ENCODE data around the gene KCNQ1OT1.
A peak's percentile ranks its signal among the peaks of the same experiment; 100 is the strongest.

Gene KCNQ1OT1

DNA sequence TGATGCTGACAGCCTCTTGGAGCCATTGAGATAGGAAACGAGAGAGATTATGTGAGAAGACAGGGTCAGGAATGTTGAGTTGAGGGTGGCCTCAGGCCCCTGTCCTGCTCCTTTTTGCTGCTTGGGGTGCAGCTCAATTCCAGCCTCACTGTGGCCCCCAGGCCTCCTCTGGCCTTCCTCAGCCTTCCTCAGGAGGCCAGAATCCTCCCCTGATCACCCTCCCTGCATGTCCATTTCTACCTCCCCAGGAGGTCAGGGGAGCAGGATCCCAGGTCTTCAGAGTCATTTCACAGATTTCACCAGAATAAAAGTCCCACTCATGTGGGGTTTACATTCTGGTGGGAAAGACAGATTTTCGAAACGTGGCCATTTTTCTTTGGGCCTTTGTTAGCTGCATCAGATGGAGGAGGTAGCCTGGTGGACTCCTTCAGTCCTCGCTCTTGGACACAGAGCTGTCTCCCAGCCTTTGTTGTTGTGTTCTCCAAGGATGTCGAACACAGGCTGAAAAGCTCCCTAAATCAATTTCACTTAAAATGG lies 2.2 kb upstream of the KCNQ1OT1 start:
- no peak for DNase-seq (ENCODE audit: low spot score)

DNA sequence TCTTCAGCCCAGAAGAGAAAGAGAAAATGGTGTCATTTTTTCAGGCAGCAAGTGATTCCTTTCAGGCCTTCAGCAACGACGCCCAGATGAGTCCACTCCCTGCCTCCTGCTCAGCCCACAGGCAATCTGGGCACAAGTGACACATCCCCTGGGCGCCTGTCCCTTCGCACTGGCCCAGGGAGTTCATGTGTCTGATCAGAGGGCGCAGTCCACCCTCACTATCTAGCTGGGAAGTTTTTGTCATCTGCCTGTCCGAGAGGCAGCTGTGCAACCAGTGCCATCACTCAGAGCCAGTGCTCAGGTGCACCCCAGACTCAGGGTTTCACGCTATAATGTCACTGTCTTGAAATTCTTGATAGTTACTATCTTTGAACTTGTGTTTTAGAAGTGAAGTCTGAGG lies 1.4 kb upstream of the KCNQ1OT1 start:
- no peak for DNase-seq (ENCODE audit: low spot score)

DNA sequence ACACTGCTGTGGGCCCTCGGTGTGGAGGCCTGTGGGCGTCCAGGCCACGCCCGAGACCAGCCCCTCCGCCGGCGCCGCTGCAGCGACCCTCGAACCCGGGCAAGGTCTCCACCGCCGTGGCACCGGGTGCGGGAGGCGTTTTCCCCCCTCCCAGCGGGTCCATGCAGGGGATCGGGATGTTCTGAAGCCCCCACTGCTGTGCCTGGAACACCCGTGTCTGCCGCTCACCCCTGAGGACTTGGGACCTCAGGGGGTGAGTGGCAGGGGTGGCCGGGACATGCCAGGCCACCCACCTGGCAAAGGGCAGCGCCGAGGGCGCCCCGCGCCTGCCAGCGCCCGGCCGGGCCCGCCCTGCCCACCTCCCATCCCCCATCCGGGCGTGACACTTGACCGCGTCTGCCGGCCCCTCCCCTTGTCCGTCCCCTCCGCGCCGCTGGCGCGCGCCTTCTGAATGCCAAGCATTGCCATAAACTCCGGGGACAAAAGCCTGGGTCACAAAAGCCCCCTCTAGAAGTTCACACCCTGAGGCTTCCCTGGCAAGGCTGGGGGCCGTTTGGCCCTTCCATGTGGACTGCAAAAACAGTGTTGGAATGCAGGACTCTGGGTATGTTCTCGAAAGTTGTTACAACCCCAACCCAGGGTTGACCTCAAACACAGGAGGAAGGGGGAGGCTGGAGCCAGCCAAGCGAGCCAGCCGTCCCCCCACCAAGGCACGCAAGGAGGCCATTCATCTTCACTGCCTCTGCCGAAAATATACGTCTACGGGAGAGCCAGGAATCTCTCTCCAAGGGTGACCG lies 819 bp upstream of the KCNQ1OT1 start:
- DNase-seq (ENCODE audit: low spot score), result peak; percentile 42

DNA sequence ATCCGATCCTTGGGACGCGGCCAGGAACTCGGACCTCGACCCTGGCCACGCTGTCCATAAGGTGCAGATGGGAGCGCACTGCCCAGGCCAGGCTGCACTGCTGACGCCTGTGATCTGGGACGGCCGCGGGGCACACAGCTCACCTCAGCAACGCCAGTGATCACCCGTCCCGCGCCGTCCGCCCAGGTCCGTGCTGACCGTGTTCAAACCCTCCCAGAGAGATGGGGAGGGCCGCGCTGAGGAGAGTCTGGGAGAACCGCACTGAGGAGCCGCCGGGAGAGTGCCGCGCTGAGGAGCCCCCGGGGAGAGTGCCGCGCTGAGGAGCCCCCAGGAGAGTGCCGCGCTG lies 636 bp downstream of the KCNQ1OT1 start:
- DNase-seq (ENCODE audit: low spot score), result peak; percentile 30

DNA sequence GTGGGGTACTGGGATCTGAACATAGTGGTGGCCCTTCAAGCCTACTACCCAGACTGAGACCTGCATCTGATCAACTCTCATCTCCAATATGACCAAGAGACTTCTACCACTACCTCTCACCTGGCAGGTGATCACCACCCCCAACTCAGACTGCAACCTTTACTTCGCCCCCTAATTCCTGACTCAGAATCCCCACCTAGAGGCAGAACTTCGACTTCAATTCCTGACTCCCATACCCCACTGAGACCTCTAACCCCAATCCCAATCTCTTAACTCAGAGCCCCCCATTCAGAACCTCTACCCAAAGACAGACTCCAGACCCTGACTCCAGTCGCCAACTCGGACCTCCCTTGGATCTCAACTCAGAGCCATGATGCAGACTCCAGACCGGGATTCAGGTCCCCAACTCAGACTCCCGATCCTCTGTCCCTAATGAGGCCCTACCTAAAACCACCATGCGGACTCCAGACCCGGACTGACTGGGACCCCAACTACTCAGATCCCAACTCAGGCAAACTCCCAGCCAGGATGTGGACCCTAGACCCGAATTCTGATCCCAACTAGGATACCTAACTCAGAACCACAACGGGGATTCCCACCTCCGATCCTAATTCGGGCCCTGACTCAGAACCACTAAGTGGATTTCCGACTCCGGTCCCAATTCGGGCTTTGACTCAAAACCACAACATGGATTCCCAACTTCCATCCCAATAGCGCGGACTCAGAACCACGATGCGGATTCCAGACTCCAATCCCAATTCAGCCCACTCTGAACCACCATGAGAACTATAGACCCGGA lies 1.2 kb downstream of the KCNQ1OT1 start:
- DNase-seq (ENCODE audit: low spot score), result peak; percentile 14

DNA sequence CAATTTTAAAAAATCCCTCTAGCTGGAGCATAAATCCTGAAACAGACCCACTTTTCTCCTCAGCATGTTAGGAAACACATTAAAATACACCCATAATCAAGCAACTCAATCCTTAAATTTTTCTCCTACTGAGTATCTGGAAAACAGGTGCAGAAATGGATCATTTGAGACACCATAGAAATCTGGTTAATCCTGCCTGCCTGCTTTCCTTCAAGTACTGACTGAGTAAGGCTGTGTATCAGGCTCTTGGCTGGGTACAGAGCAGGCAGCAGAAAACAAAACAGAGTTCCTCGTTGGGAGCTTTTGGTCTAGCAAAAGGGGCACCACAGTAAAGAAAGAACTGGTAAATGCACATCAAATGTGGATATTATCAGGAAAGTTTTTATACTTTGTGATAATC lies 1.9 kb downstream of the KCNQ1OT1 start:
- peak; percentile 14 for DNase-seq (ENCODE audit: low spot score)

DNA sequence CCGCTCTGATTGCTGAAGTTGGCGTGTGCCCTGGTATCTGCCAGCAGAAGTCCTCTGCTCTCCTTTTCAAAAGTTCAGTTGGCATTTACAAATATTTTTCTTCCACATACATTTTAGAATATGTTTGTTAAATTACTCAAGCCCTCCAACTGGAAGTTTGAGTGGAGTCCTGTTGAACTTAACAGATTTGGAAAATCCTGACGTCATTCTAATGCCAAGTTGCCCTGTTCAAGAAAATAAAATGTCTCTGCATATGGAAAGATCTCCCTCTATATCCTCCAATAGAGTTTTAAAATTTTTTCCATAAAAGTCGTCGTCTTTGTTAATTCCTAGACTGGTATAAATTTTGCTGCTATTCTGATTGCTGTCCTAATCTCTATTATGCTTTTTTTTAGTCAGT lies 3.3 kb downstream of the KCNQ1OT1 start:
- DNase-seq (ENCODE audit: low spot score), result no peak

DNA sequence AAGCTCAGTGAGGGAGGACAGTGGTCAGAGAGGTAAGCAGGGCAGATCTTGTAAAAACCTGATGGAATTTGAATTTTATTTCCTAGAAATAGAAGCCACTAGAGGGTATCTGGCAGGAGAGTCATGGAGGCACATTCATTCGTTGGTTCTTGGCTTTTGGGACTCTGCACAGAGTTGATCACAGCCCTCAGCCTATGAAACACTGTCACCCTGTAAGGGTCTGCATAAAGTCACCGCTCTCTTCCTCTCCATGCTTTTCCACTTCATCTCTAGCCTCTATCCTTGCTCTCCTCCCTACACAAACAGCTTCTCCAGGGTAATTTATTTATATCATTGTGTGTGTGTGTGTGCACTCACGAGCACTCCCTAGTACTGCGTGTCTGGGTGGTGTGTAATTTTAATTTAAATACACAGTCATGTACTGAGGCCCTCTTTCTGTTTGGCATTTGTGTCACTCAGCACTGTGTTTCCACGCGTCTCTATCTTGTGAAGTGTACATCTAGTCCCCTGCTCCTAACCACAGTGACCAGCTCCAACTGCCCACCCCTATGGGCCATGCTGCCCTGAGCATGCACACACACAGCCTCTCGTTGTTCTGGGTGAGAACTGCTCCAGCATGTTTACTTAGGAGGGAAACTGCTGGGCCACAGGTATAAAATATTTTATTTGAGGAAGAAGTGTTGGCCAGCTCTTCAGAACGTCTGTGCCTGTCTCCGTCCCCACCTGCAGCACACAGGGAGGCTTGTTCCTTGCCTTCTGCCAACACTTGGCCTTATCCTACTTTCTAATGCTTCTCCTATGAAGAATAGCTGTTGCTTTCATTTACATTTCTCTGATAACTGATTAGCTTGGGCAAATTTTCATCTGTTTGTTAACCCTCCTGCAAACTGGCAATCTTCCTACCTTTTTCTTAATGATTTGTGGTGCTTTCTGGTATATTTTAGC lies 4.5 kb downstream of the KCNQ1OT1 start:
- no peak for DNase-seq (ENCODE audit: low spot score)

DNA sequence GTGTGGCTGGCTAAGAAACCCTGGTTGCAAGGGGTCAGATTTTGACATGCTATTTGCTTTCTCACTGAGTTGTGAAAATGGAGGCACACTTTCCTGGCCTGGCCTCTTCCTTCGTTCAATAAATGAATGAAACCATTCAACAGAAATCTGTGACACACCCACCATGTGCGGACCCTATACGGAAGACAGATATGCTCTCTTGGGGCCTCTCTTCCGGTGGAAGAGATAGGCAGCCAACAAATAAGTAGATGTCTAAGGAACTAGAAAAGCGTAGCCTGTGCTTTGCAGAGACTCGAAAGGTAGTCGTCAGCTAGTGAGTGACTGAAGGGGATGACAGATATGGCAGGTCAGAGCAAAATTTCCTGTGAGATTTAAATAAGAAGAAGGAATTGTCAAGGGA lies 5.3 kb downstream of the KCNQ1OT1 start:
- DNase-seq (ENCODE audit: low spot score), result no peak

DNA sequence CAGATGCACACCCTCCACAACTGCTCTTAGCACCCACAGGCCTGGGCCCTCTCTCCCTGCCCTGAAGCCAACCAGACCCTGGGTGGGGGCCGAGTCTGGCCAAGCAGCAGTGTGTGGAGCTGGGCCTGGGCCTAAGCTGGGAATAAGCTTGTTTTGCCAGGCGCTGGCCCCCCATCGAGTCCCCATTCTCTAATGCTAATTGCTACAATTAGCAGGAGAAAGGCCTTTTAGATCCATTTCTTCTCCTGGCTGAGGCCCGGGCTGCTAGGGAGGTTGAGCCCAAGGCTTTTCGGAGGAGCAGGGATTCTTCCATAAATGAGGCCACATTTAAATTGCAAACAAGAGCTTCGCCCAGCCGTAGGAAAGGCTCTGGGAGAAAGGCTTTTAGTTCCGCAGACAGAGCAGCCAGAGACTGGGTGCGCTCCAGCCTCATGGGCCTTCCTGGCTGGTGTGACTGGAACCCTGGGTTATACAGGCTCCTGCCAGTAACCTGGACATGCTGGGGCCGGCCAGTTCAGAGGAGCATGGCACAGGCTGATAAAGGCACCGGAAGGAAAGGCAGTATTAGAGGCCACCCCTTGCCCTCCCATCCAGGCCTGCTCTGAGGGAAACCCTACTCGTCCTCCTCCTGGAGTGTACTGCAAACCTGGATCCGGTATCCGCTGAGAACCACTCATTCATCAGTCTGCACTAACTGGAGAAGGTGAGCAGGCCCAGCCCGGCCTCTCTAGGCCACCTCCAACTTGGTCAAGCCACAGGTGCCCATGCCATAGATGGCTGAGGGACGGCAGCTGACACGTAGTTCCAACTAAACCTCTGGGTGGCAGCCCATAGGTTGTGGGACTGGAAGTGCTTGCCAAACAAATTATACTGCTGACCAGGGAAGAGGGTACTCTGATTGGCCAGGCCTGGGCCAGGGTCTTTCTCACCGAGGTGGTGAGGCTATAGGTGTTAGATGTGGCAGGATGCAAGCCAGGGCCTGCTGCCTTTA lies 6.2 kb downstream of the KCNQ1OT1 start:
- no peak for DNase-seq (ENCODE audit: low spot score)

DNA sequence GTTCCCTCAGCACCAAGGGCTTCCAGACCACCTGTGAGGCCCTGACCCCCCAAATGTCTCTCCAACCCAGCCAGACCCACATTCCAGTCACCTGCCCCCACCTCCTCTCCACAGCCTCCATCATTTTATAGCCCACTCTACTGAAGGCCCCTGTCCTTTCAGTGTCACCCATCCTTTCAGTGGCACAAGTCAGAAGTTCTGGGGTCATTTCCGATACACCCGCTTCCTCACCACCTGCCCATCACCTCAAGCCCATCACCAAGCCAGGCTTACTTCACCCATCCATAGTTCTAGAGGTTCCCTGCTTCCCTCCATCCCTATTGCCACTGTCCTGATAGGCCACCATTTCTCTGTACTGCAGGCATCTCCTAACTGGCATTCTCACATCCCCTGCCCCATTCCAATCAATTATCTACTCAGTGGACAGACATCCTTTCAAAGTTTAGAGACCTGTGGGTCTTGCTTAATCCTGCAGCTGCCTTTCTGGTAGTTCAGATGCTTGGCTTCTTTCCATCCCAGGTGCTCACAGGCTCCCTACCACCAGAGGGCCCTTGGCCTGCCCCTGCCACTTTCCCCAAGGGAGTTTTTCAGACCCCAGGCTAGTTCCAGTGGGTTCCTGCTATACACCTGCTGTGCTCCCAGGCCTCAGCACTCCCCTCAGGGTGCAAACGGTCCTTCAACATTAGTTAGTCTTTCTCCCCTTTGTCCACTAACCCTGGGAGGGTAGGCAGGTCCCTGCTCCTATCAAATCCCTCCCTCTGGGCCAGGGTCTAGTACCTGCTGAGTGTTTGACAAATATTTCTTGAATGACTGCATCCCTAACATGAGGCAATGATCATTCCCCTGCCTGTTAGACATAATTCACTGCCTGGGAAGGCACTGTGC lies 7.6 kb downstream of the KCNQ1OT1 start:
- DNase-seq (ENCODE audit: low spot score), result no peak

DNA sequence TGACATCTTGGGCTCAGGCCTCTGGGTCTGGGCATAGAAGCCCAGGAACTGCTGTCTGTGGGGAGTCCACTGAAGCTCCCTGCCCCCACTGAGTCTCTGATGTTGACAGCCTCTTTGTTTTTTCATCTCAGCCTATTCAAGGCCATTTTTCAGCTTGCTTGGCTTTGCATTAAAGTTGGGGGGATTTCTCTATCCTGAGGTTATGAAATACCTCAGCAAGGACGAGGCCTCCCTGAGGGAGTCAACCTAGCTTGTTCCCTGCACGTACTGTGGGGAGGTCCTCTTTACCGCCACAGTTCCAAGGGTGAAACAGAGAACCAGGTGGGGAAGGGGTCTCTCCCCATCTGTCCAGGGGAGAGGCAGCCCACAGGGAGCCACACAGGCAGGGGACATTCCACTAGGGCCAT lies 8.4 kb downstream of the KCNQ1OT1 start:
- DNase-seq (ENCODE audit: low spot score), result no peak

DNA sequence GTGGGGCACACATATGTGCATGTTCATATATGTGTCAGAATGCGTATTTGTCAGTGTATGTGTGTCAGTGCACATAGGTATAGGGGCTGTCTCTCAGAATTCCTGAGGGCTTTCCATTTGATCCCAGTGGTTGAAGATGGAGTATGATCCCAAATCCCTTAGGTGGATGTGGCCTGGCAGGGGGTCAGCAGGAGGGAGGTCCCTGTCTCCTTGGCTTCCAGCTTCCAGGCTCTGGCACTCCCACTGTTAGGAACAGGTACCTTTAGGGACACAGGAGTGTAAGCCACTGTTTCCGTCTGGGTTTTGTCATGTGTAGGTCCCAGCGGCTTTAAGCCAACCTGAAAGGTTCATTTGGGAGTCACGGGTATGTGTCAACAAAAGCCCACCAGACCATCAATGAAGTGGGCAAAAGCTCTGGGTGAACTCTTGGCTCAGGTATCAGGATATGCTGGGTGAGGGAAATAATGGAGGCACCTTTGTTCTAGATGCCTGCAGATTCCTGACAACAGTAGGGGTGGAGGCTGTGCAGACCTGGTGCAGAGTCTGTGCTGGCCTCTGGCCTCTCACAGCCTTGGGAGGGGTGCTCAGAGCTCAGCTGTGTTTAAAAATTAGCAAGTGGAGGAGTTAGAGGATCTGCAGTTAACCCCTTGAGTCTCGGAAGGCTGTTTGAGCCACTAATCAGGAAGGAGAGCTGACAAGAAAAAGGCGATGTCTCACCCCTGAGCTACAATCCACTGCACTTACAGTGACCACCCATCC lies 9.0 kb downstream of the KCNQ1OT1 start:
- no peak for DNase-seq (ENCODE audit: low spot score)

DNA sequence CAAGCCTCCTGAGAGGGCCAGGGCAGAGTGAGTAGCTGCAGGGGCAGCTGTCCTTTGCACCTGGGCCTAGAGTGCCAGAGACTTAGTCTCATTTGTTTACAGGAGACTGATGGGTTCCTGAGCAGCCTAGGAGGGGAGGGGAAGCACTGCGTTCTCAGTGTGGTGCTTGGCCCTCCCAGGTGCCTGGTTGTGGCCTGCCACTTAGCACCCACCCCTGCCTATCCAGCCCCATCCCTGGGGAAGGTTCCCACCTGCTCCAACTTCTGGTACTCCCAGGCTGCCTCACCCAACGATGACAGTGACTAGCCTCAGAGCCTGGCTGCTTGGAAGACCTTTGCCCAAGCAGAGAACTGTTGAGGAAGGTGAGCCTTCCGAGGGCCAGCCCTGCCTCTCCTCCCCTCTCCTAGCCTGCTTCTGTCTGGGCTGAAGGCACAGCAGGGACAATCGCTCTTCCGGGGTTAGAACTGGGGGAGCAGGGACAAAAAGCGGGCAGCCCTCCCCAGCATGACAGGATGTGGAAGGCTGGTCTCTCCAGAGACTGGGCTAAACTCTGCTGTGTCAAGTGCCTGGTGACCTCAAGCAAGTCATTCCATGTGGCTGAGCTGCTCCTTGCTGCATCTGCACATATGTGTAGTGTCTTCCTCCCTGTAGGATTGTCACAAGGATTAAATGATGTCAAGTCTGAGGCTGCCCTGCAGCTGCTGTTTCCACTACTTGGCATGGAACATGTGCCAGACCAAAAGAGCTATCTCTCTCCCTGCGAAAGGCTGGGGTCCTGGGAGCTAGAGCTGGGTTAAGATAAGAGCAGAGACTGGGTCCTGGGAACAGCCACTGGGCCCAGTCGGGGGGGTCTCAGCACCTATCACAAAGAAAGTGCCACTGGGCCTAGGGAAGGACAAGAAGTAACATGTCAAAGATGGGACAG lies 9.9 kb downstream of the KCNQ1OT1 start:
- DNase-seq (ENCODE audit: low spot score), result no peak

DNA sequence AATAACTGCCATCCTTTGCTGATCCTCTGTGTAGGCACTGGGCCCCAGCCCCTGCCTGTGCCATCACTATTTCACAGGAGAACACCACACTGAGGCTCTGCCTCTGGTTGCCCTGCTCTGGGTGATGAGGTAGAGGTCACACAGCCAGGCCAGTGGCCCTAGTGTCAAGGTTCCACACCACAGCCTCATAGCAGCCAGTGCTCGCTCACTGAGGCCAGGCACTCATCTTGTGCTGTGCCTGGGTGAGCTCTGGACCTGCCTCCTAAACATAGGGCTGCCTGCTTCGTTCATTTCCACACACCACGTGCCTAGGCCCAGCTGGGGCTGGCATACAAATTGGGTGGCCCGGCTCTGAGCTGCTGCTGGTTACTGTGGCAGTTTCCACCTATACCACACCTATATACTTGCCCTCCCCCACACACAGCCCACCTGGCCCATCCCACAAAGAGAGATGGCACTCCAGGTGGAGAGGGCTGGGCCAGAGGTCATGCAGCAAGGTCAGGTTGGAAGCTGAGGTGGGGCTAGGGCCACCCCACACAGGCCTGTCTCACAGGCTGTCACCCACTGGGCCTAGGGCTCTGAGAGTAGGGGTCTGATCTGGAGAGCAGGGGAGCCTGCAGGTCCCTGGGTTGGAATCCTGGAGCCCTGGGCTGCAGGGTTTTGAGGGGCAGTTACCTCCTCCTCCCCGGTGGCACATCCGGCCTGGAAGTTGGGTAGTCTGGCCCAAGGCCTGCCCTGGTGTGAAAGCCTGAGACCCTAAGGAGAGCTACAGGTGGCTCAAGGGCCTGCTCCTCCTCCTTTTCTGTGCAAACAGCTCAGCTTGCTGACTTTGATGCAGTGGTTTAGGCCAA lies 11.2 kb downstream of the KCNQ1OT1 start:
- no peak for DNase-seq (ENCODE audit: low spot score)

DNA sequence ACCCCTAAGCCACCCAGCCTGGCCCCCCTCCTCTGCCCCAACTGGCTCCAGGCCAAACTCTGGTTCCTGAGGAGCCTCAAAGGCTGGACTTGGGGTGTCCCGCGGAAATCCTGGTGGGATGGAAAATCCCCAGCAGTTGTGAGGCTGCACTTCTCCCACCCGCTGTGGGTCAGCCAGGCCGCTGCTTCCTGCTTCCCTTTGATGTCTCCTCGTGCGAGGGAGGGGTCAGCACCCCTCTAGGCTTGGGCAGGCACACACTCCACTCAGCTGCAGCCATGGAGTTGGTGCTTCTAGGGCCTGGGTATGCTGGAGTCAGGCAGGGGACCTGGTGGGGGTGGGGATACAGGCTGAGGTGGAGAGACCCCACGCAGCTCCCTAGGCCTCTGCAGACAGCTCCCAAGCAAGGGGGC lies 12.0 kb downstream of the KCNQ1OT1 start:
- no peak for DNase-seq (ENCODE audit: low spot score)

DNA sequence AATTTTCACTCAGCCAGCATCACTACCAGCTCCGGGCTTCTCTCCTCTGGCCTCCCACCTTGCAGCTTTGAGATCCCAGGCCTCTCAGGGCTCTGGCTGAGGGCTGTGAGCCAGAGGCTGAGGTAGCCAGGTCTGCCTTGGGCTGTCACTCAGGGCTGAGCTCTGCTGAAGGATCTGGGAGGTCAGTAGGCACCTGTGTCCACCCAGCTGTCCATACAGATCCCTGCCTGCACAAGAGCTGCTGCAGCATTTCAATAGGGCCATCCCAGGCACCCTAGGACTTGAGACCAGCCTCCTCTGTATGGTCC lies 12.6 kb downstream of the KCNQ1OT1 start:
- DNase-seq (ENCODE audit: low spot score), result no peak
